HG02852 (cell line): ENCODE data around the gene LRCH1.
A peak's percentile ranks its signal among the peaks of the same experiment; 100 is the strongest.

Experiments used
- ATAC-seq: cut with Tn5 transposase; IDR thresholded peaks from one replicate; pipeline ENCODE4 v1.9.1; 2021; ENCODE audit warnings: mild to moderate bottlenecking, moderate library complexity; ENCODE audit not compliant: unreplicated experiment

The LRCH1 gene

DNA sequence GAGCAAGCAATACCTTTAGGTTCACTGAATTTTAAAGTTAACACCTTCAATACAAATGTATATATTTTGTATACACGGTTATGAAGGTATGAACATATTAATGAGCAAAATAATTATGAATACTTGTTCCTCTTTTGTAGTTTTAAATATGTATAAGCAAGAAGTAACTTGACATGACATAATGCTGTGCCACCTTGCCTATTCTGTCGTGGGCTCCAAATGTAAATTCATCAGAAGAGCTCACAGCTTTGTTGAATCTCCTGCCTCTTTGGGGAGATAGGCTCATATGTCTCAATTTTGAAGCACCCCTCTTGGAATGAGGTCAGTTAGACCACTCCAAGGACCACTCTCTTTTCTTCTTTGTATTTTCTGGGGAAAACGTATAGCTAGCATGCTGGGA is 59.3 kb downstream of the LRCH1 start:
- ATAC-seq = no peak

DNA sequence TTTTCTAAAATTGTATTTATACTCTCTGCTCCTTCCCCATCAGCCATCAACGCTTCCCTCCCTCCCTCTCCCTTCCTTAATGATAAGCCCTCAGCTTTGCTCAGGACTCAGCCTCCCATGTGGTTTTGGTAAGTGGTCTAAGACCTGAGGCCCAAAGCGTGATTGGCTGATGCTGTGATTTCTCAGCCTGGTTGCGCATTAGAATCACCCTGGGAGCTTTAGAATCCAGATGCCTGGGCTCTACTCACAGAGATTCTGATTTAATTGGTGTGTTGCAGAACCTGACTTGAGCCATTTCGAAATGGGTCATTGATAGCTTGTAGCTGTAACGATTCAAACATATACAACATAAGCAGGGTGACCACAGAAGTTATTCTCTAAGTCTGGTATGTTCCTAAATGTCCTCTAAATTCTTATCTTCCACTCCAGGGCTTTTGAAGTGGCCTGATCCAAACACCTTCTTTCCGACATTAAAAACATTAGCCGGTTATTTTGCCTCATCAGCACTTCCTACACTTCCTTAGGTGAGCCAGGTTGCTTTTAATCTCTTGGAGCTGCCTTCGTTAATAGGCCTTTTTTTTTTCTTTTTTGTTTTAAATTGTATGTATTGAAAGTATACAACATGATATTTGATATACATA is 60.6 kb downstream of the LRCH1 start:
- no peak for ATAC-seq

DNA sequence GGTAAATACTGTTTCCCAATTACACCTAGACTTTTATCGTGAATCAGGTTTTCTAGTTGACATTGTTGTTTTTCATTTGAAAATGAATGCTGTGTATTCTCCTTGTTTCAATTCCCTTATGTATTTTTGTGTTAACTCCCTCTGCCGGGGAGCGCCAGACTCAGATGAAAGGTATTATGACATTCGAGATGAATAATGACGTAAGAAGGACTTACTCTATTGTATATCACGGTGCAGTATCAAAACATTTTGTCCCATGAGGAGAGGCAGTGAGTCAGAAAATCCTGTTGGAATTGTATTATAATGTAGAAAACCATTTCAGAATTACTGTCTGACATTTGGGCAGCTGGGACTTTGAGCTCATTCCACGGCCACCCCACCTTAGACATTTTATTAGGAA is 61.6 kb downstream of the LRCH1 start:
- ATAC-seq = no peak

DNA sequence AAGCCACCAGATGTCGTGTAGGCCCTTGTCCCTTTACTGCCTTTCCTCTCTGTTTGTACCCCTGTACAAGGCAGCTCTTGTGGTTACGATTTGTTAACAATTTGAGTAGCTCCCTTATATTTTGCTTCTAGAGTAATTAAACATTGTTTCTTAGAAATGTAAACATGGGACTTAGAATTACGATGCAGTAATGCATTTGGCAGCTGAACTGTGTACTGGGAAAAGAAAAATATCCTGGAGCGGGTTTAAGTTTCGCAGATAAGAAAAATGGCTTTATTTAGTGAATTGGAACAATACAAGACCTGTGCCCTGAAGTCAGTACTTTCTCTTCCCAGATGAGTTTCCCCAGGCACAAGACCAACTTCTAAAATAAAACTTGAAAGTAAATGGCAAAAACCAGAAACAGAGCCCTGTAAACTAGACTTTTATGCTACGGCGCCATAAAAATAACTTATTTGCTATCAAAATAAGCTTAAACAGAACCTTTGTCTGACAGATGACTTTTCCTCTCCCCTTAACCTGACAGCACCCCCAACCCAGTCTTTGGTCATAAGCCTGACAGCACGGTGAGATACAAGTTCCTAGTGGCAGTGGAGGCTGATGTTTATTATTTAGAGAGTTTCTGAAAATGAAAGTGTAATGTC is 63.0 kb downstream of the LRCH1 start:
- no peak for ATAC-seq

DNA sequence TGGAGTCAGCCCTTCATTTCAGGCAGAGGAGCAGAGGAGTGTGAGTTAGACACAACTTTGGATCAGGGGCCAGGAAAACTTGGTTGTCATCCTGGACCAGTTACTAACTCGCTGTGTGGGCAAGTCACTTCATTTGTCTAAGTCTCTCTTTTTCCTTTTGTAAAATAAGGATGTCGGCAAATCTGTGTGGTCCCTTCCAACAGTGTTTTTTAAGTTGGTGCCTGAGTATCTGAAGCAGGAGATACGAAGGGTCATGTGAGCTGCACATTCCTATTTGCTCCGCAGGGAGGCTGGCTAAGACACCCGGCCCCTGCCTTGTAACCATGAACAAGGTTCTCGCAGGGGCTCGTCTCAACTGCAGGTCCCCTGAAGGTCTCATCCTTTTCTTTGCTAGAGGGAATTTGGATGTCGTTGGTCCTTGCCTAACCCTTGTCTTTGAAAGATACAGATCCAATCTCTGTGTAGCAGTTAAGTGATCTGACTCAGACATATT is 64.3 kb downstream of the LRCH1 start:
- ATAC-seq = no peak

DNA sequence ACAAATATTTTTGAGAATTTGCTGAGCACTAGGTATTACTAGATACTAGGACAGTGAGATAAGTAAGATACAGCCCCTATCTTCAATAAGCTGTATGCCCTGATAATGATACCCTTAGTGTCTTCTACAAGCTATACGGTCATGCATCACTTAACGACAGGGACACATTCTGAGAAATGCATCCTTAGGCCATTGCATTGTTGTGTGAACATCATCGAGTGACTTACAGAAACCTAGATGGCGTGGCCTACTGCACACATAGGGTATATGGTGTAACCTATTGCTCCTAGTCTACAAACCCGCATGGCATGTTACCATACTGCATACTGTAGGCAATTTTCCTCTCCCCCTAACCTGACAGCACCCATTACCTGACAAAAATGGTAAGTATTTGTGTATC is 64.9 kb downstream of the LRCH1 start:
- no peak for ATAC-seq

DNA sequence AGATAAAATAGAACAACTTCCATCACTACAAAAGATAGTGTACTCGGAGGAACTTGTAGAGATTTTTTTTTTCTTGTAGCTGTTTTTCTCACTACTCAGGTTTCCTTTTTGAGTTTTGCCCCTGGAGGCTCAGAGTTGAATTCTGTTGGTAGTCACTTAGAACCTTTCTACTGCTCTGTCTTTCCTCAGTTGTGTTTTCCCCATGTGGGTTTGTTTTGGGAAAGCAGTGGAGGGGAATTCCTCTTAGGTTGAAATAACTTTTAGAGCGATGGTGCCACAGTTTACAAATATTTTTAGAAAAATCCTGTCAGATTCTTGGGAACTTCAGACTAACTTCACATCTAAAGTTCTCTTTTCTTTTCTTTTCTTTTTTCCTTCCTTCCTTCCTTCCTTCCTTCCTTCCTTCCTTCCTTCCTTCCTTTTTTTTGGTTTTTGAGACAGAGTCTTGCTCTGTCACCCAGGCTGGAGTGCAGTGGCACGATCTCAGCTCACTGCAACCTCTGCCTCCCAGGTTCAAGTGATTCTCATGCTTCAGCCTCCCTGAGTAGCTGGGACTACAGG is 65.8 kb downstream of the LRCH1 start:
- no peak for ATAC-seq

DNA sequence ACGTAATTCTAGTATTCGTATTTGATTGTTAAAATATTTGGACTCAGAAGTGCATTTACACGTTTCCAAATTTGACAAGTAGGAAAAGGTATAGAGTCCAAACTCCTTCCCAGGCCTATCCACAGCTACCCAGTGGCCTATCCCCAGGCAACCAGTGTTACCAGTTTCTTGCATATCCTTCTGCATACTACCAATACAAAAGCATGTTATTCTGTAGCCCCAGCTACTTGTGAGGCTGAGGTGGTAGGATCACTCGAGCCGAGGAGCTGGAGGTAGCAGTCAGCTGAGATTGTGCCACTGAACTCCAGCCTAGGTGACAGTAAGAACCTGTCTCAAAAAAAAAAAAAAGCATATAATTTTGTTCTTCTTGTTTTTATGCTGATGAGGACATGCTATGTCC is 67.1 kb downstream of the LRCH1 start:
- no peak for ATAC-seq

DNA sequence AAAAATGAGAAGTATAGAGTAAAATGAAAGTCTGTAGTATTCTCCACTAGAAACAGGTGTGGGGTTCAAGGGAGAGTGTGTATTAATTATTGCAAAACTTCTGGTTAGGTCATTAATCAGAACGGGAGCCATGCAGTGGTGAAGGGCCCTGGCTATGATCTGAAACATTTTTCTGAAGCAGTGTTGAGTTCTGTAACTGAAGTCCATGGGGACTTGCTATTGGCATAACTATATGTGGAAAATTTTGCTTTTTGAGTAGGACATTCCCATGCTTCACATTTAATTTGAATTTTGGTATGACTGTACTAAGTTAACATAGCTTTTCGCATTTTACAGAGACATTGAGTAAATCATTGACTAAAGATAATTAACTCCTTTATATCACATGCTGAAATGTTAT is 67.5 kb downstream of the LRCH1 start:
- ATAC-seq = no peak

DNA sequence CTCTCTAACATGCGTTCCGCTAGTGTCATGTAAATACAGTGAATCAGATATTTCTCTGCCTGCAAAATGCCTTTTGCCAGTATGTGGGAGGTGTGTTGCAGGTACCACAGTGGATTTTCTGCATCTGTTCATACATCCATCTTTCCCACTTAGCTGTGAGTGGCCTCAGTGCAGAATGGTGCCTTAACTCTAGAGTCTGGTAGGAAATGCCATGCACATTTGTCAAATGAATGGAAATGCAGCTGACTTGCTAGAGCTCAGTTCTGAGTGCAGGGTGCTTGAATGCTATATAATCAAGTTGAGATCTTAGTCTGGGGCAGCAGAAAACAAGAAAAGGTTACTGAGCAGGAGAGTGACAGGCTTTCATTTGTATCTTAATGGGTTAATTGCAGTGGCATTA is 68.2 kb downstream of the LRCH1 start:
- ATAC-seq = no peak

DNA sequence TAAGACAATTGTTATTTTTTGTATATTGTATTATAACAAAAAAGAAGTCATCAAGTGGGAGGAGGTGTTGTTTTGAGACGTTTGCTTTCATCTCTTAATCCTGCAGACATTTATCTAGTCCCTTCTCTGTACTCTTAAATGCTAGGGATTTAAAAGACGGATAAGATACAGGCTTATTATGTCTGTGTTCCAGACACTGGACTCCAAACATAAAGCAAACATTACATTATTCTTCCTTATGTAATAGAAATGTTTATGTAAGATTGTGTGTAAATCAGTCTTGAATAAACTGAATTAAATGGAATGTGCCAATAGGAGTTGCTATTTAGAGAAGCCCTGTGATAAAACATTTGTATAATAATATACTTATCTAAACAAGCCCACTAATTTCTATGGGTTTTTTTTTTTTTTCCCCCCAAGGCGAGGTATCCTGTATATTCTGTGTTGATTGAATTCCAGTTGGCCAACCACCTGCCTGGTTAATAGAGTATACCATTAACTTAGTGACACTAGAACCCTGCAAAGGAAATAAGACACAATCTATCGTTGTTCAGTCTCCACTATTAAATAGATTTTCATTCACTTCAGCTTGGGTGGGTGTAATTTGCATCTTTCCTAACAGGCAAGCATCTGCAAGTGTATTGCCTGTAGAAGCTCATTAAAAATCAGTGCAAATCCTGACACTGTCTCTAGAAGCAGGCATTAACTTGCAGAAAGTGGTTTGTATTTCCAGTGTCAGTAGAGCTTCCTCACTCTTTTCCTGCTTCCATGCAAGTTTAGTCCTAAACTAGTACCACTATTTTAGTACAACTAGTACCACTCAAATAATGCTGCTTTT is 69.0 kb downstream of the LRCH1 start:
- ATAC-seq = no peak

DNA sequence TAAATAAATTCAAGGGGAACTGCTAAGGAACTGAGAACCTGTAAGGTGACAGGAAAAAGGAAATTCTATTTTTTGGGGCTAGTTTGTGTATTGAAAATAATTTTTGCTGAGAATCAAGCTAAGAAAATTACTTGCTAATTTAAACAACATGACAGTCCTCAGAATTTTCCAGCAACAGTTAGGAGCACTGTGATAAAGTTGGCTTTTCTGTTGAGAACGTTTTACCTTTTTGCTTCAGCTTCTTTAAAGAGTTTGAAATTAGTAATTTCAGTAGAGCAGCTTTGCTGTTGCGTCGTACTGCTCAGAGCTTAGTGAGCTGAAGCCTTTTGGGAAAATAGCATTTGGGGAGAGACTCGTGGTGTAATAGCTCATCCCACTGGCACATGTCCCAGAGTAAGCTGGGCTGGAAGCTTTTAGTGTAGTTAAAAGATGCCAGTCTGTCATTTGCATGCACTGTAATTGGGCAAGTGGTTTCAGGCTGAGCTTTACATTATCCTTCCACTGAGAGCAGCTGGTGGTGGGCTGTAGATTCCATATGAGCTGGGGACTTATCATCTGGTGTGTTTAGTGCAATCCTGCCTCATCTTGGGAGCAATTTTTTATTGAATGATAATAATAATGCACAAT is 69.8 kb downstream of the LRCH1 start:
- ATAC-seq = no peak

DNA sequence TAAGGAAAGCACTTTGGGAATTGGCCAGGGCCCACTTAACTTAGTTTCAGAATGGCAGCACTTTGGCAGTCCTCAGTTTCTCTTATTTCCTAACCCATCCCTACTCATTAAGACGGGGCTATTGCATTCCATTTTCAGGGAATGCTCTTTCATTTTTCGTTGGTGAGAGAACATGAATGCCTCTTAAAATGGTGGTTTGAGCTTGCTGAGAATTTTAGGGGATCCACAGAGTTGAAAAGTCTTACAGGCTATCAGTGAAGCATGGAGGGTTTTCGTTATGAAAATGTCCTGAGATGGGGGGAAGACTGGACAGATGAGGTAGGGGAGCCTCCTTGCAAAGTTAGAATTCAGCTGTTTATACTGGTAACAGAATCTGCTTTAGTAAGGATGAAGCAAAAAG is 71.4 kb downstream of the LRCH1 start:
- ATAC-seq = peak; percentile 60

DNA sequence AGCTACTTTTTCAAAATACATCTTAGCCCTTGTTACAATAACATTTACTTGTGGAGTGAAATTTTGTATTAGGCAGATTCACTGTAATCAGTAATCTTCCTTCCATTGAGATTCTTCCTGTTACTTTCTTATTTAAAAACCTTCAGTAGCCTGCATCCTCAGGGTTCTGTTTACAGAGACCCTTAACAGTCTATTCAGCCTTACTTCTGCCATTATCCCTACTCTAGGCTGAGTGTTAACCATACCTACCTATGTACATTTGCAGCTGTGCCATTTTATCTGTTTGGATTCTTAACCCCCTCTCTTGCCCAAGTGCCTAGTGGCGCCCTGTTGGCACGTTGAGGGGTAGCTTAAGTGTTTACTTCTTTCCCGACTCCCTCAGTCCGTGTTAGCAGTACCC is 71.9 kb downstream of the LRCH1 start:
- ATAC-seq = no peak

DNA sequence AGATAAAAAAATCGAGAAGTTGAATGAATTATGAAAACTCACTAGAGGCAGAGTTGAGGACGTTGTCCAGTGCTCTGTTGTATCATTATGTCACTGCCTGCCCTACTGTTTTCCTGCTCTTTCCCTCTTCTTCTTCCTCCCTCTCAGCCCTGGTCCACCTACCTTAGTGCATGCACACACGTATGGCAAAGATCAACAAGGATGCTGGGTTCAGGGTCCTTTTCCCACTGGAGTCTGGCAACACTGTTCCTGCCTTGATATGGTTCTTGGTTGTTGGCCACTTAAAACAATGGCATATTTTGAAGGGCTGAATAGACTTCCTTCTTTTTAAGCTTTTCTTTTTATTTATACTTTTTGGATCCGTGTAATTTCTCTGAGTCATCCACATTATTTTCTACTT is 74.5 kb downstream of the LRCH1 start:
- ATAC-seq = no peak

DNA sequence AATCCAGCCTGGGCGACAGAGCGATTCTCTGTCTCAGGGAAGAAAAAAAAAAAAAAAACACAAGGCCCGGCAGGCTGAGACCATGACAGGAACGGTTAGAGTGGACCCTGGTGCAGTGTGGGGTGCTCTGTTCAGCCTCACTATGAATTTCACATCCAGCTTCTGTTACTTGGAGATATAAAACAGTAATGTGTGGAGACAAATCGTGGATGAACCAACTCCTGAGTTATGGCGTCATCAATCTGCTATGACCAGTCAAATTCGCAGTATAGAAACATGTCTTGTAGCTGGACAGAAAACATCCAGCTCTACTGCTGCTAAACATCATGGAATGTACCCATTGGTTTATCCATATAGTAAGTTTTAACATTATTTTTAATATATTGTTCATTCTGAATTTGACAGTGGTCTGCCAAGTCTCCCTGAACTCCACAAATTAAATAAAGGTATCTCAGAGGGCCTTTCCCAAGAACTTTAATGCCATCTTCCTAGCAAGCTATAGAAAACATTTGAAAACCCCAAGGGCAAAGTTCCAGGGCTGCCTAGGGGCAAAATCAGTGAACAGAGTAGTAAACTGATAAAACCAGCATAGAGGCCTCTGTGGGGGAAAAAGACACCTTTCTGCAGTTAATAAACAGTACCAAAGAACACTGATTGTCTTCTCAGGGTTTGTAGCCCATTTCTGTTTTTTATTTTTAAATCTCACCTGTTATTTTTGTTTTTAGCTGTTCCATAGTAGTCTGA is 75.8 kb downstream of the LRCH1 start:
- ATAC-seq = no peak

DNA sequence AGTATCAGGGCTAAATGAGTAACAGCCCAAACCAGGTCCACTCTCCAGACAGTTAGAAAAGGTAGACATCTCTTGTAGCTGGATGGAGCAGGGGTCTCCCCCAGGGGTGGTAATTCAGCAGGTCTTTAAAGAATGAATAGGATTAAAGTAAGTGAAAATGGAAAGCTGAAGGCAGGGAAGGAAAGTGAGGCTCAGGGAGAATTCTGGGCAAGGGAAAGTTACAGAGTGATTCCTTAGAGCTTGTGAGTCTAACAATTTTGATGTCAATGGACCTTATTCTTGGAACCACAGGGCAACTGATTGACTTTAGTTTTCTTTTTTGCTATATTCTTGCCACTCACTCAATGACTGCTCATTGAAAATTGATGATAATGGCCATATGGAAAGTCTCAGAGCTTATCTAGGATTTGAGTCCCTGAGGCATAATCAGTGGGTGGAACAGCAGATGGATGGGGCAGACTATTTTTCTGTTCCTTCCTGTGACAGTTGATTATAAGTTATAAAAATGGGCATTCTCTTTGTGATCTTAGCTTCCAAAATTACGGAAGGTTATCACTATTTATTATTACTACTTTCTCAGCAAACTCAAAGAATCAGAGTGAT is 76.9 kb downstream of the LRCH1 start:
- no peak for ATAC-seq

DNA sequence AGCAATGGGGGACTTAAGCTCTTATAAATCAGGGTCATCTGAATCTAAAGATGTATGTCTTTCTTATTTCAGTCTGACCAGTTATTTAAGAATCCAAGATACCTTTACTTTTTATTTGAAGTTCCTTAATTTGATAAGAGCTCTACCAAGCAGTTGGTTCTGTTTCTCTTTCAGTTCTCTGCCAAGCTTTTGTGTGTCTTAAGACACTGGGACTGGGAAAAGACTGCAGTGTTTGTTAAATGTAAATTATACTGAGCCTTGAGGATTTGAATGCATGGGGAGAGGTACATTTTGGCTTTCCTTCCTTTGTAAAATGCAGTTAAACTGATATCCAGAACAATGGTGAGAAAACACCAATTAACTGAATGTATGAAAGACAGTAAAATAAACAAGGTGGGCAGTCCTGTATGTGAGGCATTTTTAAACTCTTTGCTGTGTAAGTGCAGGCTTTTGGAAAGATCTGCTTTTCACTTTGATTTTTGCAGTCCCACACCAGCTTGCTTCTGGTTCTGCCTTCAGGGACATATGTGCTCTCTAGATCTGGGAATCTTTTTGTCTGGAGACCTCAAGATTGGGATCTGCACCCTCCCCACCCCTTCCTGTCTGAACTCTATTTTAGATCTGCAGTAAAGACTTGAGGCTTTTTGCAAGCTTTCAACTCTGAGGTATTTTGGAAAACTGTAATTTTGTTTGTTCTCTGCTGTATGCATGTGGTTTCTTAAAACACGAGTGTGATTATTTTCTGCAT is 77.6 kb downstream of the LRCH1 start:
- peak; percentile 15 for ATAC-seq

DNA sequence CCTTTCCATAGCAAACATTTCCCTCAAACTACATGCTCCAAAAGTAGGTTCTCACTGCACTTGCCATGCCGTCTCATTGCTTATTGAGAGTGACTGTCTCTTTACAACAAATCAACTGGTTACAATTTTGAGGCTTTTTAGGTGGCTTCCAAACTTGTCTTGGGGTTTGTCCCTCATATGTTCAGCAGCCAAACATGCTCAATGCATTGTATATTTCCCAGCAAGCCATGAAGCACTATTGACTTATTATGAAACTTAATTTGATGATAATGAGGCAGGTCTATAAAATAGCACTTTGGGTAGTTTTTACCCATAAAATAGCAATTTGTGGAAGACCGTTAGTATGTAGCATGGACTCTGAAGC is 78.2 kb downstream of the LRCH1 start:
- peak; percentile 46 for ATAC-seq
